Endothelial cell of umbilical vein (primary cell): Measurements from ENCODE around the gene PRDX3. TPM values are rescaled to one million over a fixed set of nuclear protein-coding genes. Genes with fewer than 3 reads are reported as not detected.

Experiments
- BruUV-seq: library from RNA; stranded (reverse); fragments of 400-500 nt; replicated peaks from 2 replicates; lab custom pipeline; 2021; lab: Mats Ljungman, UMichigan
- CTCF ChIA-PET: fragments of 300-600, 350-600 bp; sonication (Branson Sonifier 250); formaldehyde crosslinking; loops from one replicate; lab custom pipeline; 2021; ENCODE audit warnings: antibody characterized with exemption, inconsistent platforms; lab: Charles Lee
- POLR2A ChIA-PET: fragments of 300-600, 350-600 bp; sonication (Branson Sonifier 250); formaldehyde crosslinking; loops from one replicate; lab custom pipeline; 2021; ENCODE audit warnings: antibody characterized with exemption, inconsistent platforms; lab: Charles Lee
- DNase-seq: peaks from one replicate; pipeline ENCODE4 v3.0.0-alpha.2; 2011; ENCODE audit warnings: low read depth, low spot score
- FAIRE-seq: peaks from 2 replicates; lab custom pipeline; 2011; peaks lifted over from hg19 to GRCh38; lab: Jason Lieb, UNC
- H2AFZ ChIP-seq: 2 replicates; pipeline ENCODE4 v1.6.0; 2012; ENCODE audit warnings: low read depth, low read length, control low read depth, inconsistent platforms
- H3K27ac ChIP-seq: 2 replicates; pipeline ENCODE4 v1.5.1; 2011; ENCODE audit warnings: low read depth, mild to moderate bottlenecking, control low read depth, low read length, moderate library complexity; ENCODE audit not compliant: insufficient read depth
- H3K27me3 ChIP-seq, 2 experiments: 2 replicates each; pipeline versions ENCODE4 v1.6.0 to v1.6.1; 2011; ENCODE audit warnings: low read length in 2 of 2, mixed read lengths in 1 of 2; ENCODE audit not compliant: control insufficient read depth in 2 of 2, insufficient read depth in 2 of 2
- H3K36me3 ChIP-seq, 2 experiments: 2 replicates in 1 of 2; 3 replicates in 1 of 2; pipeline ENCODE4 v1.5.1; 2011; ENCODE audit warnings: low read length in 2 of 2, mild to moderate bottlenecking in 1 of 2, moderate library complexity in 1 of 2; ENCODE audit not compliant: control insufficient read depth in 2 of 2, insufficient read depth in 2 of 2; ENCODE audit errors: extremely low read depth in 1 of 2
- H3K4me1 ChIP-seq: 3 replicates; pipeline ENCODE4 v1.5.1; 2011; ENCODE audit warnings: mild to moderate bottlenecking, low read length; ENCODE audit not compliant: control insufficient read depth, insufficient read depth; ENCODE audit errors: extremely low read depth
- H3K4me2 ChIP-seq: 2 replicates; pipeline ENCODE4 v1.6.1; 2011; ENCODE audit warnings: low read length, control low read depth, mixed read lengths; ENCODE audit not compliant: insufficient read depth
- H3K4me3 ChIP-seq, 3 experiments: fragments of 200-600 bp in 1 of 3; sonication (generic), shearing (Covaris generic) in 1 of 3; replicated peaks in 1 of 3; 2 replicates each; pipeline ENCODE4 v1.5.1; 2011 to 2016; ENCODE audit warnings: control low read depth in 3 of 3, low read length in 3 of 3, mild to moderate bottlenecking in 2 of 3, inconsistent platforms in 1 of 3, low read depth in 1 of 3, moderate library complexity in 1 of 3; ENCODE audit not compliant: insufficient read depth in 1 of 3
- H3K79me2 ChIP-seq: 2 replicates; pipeline ENCODE4 v1.6.0; 2012; ENCODE audit warnings: low read length, inconsistent platforms; ENCODE audit not compliant: control insufficient read depth, insufficient read depth
- H3K9ac ChIP-seq: replicated peaks from 2 replicates; pipeline ENCODE3; 2011; ENCODE audit warnings: low read length, control low read depth; ENCODE audit not compliant: insufficient read depth; ENCODE audit errors: extremely low read depth
- H3K9me1 ChIP-seq: replicated peaks from 3 replicates; pipeline ENCODE4 v1.6.0; 2011; ENCODE audit warnings: mild to moderate bottlenecking, low read length; ENCODE audit not compliant: control insufficient read depth, insufficient read depth; ENCODE audit errors: extremely low read depth
- H3K9me3 ChIP-seq: replicated peaks from 2 replicates; pipeline ENCODE4 v1.5.1; 2012; ENCODE audit warnings: low read length, inconsistent platforms; ENCODE audit not compliant: control insufficient read depth, insufficient read depth
- H4K20me1 ChIP-seq: replicated peaks from 2 replicates; pipeline ENCODE3; 2011; ENCODE audit warnings: mild to moderate bottlenecking, low read length; ENCODE audit not compliant: control insufficient read depth, insufficient read depth; ENCODE audit errors: extremely low read depth
- GATA2 ChIP-seq: IDR thresholded peaks from 2 replicates; pipeline ENCODE4 v1.7.0; 2011; ENCODE audit warnings: low read depth, mild to moderate bottlenecking, moderate library complexity, mixed read lengths, low read length; ENCODE audit not compliant: insufficient read length, insufficient read depth
- JUN ChIP-seq: IDR thresholded peaks from 2 replicates; pipeline ENCODE4 v1.6.1; 2011; ENCODE audit warnings: borderline replicate concordance, low read depth; ENCODE audit not compliant: insufficient read length, insufficient read depth
- MAX ChIP-seq: IDR thresholded peaks from 2 replicates; pipeline ENCODE4 v1.6.1; 2011; ENCODE audit not compliant: insufficient read depth, insufficient read length
- POLR2A ChIP-seq: IDR thresholded peaks from 2 replicates; pipeline ENCODE4 v1.6.1; 2012; ENCODE audit warnings: low read depth, mild to moderate bottlenecking, control low read depth, low read length
- POLR2AphosphoS5 ChIP-seq: IDR thresholded peaks from 2 replicates; pipeline ENCODE4 v1.6.1; 2012; ENCODE audit warnings: low read depth, mild to moderate bottlenecking, control low read depth, low read length, moderate library complexity; ENCODE audit not compliant: insufficient read depth
- dilution Hi-C: fragments of 300-500 bp; cut with MboI; formaldehyde crosslinking; loops from one replicate; pipeline ENCODE4 v1.15.0; 2019; ENCODE audit warnings: low sequenced_read_pairs; ENCODE audit not compliant: extremely low pct_ligation_motif_present
- intact Hi-C: fragments of 100-400 bp; cut with micrococcal nuclease; formaldehyde crosslinking; loops from one replicate; pipeline ENCODE4 v1.10.0; 2022
- polyA plus RNA-seq, 4 experiments: library from polyadenylated mRNA; depleted of rRNA in 3 of 4; stranded (reverse) in 3 of 4; unstranded in 1 of 4; fragments of >200 nt; gene quantifications; 2 replicates each; pipeline versions ENCODE4 v1.2.1 to v1.2.3, GENCODE V29; 2011 to 2012; ENCODE audit warnings: missing spikeins in 1 of 4
- total RNA-seq: library from RNA; stranded (reverse); gene quantifications from 2 replicates; pipeline ENCODE4 v1.2.3, GENCODE V29; 2021

The PRDX3 gene
- total and polyA plus RNA-seq, 2 donors (not counting 3 experiments of a cell fraction or from before 2014, with no cell fraction given): 123 to 124 TPM

DNA sequence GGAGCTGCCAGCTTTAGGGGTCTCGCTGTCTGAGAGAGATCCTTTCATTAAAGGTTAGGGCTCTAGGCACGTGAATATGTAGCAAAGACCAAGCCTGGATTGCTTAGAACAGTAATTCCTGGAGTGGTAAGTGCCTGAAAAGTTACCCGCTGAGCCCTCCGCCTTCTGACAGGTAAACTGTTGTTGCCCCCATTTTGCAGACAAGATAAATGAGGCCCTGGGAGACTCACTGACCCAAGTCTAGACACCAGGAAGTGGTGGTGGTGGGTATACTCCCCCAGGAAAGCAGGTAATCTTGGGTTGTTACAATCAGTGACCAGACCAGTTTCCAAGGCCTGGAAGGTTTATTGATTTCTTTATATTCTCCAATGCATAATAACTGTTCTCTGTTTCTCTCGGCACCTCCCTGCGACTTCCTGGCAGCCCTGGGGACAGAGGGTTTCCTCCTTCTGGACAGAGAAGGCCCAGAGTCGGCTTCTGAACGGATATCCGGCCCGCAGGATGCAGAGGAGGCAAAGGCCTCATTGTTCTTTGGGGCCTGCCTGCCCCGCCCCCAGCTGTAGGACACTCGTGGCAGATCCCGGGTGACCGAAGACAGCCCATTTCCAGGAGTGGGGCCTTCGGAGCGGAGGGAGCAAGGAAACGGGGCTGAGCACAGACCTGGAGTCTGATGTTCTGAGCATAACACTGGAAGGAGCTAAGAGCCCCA lies 27.4 kb upstream of the PRDX3 start:
- H3K79me2 ChIP-seq: peaks cover 19% of the 10 kb centered on the region
- intact Hi-C loops: loop anchor here (1.0 to 10.0 kb wide), 6 partner anchors 28 to 449 kb away; partner anchors contain the start of genes BAG3 and PRDX3
- H3K9ac ChIP-seq: peak overlapping the region; percentile 83
- H3K27me3 ChIP-seq: no peaks in the 10 kb centered on the region
- dilution Hi-C loops: no loop called here
- H2AFZ ChIP-seq: peak overlapping the region; percentile 84
- H3K9me3 ChIP-seq: no peaks in the 10 kb centered on the region
- ChIA-PET CTCF (interaction anchor here (0.6 to 8.6 kb wide), 61 partner anchors 8 to 400 kb away, joined by 3 to 180 read pairs (median 5); partner anchors contain the start of genes RGS10 and TIAL1), POLR2A (interaction anchor here (1.6 kb wide), 1 partner anchor 240 kb away, joined by 4 read pairs; no protein-coding TSS in a partner anchor)
- H3K27ac ChIP-seq: peak overlapping the region; percentile 92
- TF ChIP-seq POLR2AphosphoS5 (peak; percentile 29), MAX (no peak), POLR2A (no peak)
- H3K4me1 ChIP-seq: peaks cover 52% of the 10 kb centered on the region
- FAIRE-seq (no peak), DNase-seq (no peak)
- no peaks in the 10 kb centered on the region for H3K36me3 ChIP-seq
- peak overlapping the region in 2 of 3 experiments; percentile 24 to 74 for H3K4me3 ChIP-seq
- H4K20me1 ChIP-seq: no peaks in the 10 kb centered on the region
- H3K9me1 ChIP-seq: no peaks in the 10 kb centered on the region
- H3K4me2 ChIP-seq: peak overlapping the region; percentile 82
- TSS peak; percentile 38 for BruUV-seq

- Histone ChIP-seq H3K4me3 (no peak overlapping the region), H3K4me1 (peaks cover 37% of the 10 kb centered on the region), H2AFZ (peak overlapping the region; percentile 63), H3K36me3 (no peaks in the 10 kb centered on the region), H3K4me2 (peak overlapping the region; percentile 39), H3K9ac (peak overlapping the region; percentile 29), H3K27me3 (no peaks in the 10 kb centered on the region), H3K27ac (peak overlapping the region; percentile 65), H4K20me1 (no peaks in the 10 kb centered on the region), H3K79me2 (peaks cover 3% of the 10 kb centered on the region), H3K9me3 (no peaks in the 10 kb centered on the region), H3K9me1 (no peaks in the 10 kb centered on the region)
- POLR2A ChIA-PET: interaction anchor here (0.6 kb wide), 1 partner anchor 425 kb away, joined by 4 read pairs; no protein-coding TSS in a partner anchor
- dilution Hi-C loops: no loop called here
- intact Hi-C loops: loop anchor here (10.0 kb wide), 1 partner anchor 452 kb away; the partner anchor contains the start of gene BAG3
- FAIRE-seq: no peak
- CTCF ChIA-PET: interaction anchor here (0.7 to 6.6 kb wide), 21 partner anchors 10 to 340 kb away, joined by 3 to 245 read pairs (median 4); partner anchors contain the start of gene RGS10
- TF ChIP-seq GATA2 (no peak), JUN (peak; percentile 32)
- peak; percentile 86 for DNase-seq
- BruUV-seq: no TSS peak
Observed at GRCh38 chr10:119203006-119203405, 24.4 kb upstream of the PRDX3 start.
